ENCODE results near the gene VPS37C.

DNA sequence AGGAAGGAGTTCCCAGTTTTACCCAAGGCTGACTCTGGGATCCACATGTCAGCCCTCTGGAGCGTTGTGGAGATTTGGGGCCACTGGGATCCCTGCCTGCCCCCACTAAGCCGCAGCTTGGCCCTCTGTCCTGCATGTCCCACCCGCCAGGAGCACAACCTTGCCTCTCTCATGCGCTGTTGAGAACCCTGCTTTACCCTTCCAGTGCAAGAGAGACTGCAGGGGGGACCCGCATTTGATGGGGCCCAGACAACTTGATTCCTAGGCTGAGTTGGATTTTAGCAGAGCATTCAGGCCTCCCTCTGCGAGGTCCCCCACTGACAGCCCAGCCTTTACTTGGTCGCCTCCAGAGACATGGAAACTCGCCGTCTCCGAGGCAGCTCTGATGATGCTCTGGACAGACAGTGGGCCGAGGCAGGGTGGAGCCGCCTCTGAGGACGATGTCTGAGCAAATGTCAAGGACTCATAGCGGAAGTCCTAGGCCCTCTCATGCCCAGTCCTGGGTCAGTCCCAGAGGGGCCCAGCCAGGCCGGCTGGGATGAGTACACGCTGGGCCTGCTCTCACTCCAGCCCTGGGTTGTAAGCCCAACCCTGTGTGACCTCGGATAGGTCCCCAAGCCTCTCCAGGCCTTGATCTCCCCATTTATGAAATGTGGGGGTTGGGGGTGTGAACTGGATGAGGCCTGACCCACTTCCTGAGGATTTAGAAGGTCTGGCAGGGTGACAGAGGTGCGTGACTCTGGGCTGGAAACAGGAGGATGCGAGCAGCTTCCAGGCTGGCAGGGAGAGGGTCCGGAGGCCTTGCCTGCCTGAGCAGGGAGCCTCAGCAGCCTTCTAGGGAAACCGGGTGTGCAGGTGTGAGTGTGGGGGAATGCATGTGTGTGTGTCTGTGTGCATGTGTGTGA, 58.3 kb downstream of the VPS37C start:
- peak in 2 of 3 donors; percentile 20 to 24 for TF ChIP-seq POLR2AphosphoS5 (IDR thresholded peaks at IDR 0.05)
- TF ChIP-seq, protein P1, sequence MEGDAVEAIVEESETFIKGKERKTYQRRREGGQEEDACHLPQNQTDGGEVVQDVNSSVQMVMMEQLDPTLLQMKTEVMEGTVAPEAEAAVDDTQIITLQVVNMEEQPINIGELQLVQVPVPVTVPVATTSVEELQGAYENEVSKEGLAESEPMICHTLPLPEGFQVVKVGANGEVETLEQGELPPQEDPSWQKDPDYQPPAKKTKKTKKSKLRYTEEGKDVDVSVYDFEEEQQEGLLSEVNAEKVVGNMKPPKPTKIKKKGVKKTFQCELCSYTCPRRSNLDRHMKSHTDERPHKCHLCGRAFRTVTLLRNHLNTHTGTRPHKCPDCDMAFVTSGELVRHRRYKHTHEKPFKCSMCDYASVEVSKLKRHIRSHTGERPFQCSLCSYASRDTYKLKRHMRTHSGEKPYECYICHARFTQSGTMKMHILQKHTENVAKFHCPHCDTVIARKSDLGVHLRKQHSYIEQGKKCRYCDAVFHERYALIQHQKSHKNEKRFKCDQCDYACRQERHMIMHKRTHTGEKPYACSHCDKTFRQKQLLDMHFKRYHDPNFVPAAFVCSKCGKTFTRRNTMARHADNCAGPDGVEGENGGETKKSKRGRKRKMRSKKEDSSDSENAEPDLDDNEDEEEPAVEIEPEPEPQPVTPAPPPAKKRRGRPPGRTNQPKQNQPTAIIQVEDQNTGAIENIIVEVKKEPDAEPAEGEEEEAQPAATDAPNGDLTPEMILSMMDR (IDR thresholded peaks at IDR 0.05 in 8 of 11, conservative IDR thresholded peaks at IDR 0.05 in 3 of 11), result no peak
